ENCODE results near the gene DLEC1. TPM values are rescaled to one million over a fixed set of nuclear protein-coding genes. Genes with fewer than 3 reads are reported as not detected.

Gene DLEC1
- polyA plus RNA-seq, 2 of the 4 experiments (the other 2 are of a cell fraction) = 0.10 TPM; not detected in 1

DNA sequence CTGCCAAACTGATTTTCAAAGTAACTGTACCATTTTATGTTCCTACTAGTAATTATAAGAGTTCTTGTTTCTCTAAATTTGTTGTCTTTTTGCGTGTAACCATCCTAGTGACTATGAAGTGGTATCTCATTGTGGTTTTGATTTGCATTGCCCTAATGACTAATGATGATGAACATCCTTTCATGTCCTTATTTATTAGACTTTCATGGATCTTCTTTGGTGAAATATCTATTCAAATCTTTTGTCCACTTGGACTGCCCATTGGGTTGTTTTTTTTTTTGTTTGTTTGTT lies 130.0 kb downstream of the DLEC1 start (continued):
- TF ChIP-seq EHF (CRISPR knock-in tag; IDR thresholded peaks at IDR 0.05) = no peak

- H3K4me2 ChIP-seq = no peak overlapping the region
- H3K4me3 ChIP-seq = no peak overlapping the region
- ChIA-PET POLR2A (no interaction called here), CTCF (no interaction called here)
- no peak overlapping the region for H3K27ac ChIP-seq
- ATAC-seq (no peak), FAIRE-seq (no peak), DNase-seq (ENCODE audit: low read depth in 1 of 2, low spot score in 1 of 2) (no peak)
- no peak for TF ChIP-seq CHD2 (IDR thresholded peaks at IDR 0.05; ENCODE audit: low read length, partially characterized antibody)
- no peak for TF ChIP-seq CBX2 (IDR thresholded peaks at IDR 0.05; ENCODE audit: borderline replicate concordance, low read depth)
- TF ChIP-seq BHLHE40 (IDR thresholded peaks at IDR 0.05; ENCODE audit: low read depth, low read length) = no peak
- no peak for TF ChIP-seq EP300 (IDR thresholded peaks at IDR 0.05)
- no peak for TF ChIP-seq RARB (CRISPR knock-in tag; IDR thresholded peaks at IDR 0.05)
- no peak for TF ChIP-seq MAZ (IDR thresholded peaks at IDR 0.05; ENCODE audit: borderline replicate concordance, low read depth, low read length)
- no peak for TF ChIP-seq POLR2AphosphoS2 (conservative IDR thresholded peaks at IDR 0.05; ENCODE audit: low read length)
- no peak for TF ChIP-seq RNF2 (IDR thresholded peaks at IDR 0.05; ENCODE audit: borderline replicate concordance, low read depth)
- TF ChIP-seq MAFK (IDR thresholded peaks at IDR 0.05; ENCODE audit: partially characterized antibody) = no peak
- WGBS (ENCODE audit: missing lambda C conversion rate) = 84% methylated on average over 4 of the region's 4 CpGs
- H3K9me3 ChIP-seq = no peaks in the 10 kb centered on the region
- H3K4me1 ChIP-seq = peaks cover 52% of the 10 kb centered on the region
Observed at GRCh38 chr3:38170722-38171121, 131.7 kb downstream of the DLEC1 start.

GRCh38 chr3:38171622-38172021 lies 132.6 kb downstream of the DLEC1 start:
- TF ChIP-seq RAD21 (conservative IDR thresholded peaks at IDR 0.05 in 1 of 2, IDR thresholded peaks at IDR 0.05 in 1 of 2) = no peak
- ATAC-seq (no peak), FAIRE-seq (no peak), DNase-seq (ENCODE audit: low read depth in 1 of 2, low spot score in 1 of 2) (no peak)
- no peaks in the 10 kb centered on the region for H3K9me3 ChIP-seq
- no peak overlapping the region for H3K27ac ChIP-seq
- WGBS (ENCODE audit: missing lambda C conversion rate) = 92% methylated on average over 2 of the region's 2 CpGs
- no peak overlapping the region for H3K4me2 ChIP-seq
- CTCF ChIA-PET = interaction anchor here (1.0 to 1.6 kb wide), 4 partner anchors 18 to 197 kb away, joined by 3 to 4 read pairs (median 3); no protein-coding TSS in a partner anchor
- POLR2A ChIA-PET = no interaction called here
- peaks cover 49% of the 10 kb centered on the region for H3K4me1 ChIP-seq
- H3K4me3 ChIP-seq = no peak overlapping the region

Small RNA genes lying within 50 kb of the gene (small RNA-seq; reads per million reads assigned to genes)
- gene RF00019 = 0 reads per million in 6 experiments

Other genes starting within 250 kb of the DLEC1 start
- 31.3 and 35.1 TPM in 2 replicates for gene CTDSPL, start 177.3 kb upstream of the DLEC1 start, polyA plus RNA-seq (2011; rRNA removed)
- gene CTDSPL, start 177.3 kb upstream of the DLEC1 start, polyA plus RNA-seq (2017; fragmentation: RNase III; extraction: RNeasy Plus Mini Kit Qiagen cat#74134 plus additional on column Dnase treatment) = 9.9 to 10.6 TPM (median 9.9 TPM) in 3 replicates
- 0.22 and 0.49 TPM in 2 replicates for gene VILL, start 48.4 kb upstream of the DLEC1 start, polyA plus RNA-seq (2011; rRNA removed)
- gene VILL, start 48.4 kb upstream of the DLEC1 start, polyA plus RNA-seq (2017; fragmentation: RNase III; extraction: RNeasy Plus Mini Kit Qiagen cat#74134 plus additional on column Dnase treatment) = 0.04 to 0.08 TPM (median 0.05 TPM) in 3 replicates
- gene PLCD1, start 9.6 kb upstream of the DLEC1 start, polyA plus RNA-seq (2011; rRNA removed) = 4.8 and 6.0 TPM in 2 replicates
- gene PLCD1, start 9.6 kb upstream of the DLEC1 start, polyA plus RNA-seq (2017; fragmentation: RNase III; extraction: RNeasy Plus Mini Kit Qiagen cat#74134 plus additional on column Dnase treatment) = 3.7 to 5.3 TPM (median 3.9 TPM) in 3 replicates
- 34.8 and 36.8 TPM in 2 replicates for gene ACAA1, start 97.9 kb downstream of the DLEC1 start, polyA plus RNA-seq (2011; rRNA removed)
- gene ACAA1, start 97.9 kb downstream of the DLEC1 start, polyA plus RNA-seq (2017; fragmentation: RNase III; extraction: RNeasy Plus Mini Kit Qiagen cat#74134 plus additional on column Dnase treatment) = 52.3 to 54.9 TPM (median 53.2 TPM) in 3 replicates
- 16.8 and 34.1 TPM in 2 replicates for gene MYD88, start 99.5 kb downstream of the DLEC1 start, polyA plus RNA-seq (2011; rRNA removed)
- 20.8 to 24.7 TPM (median 22.3 TPM) in 3 replicates for gene MYD88, start 99.5 kb downstream of the DLEC1 start, polyA plus RNA-seq (2017; fragmentation: RNase III; extraction: RNeasy Plus Mini Kit Qiagen cat#74134 plus additional on column Dnase treatment)
- gene OXSR1, start 126.3 kb downstream of the DLEC1 start, polyA plus RNA-seq (2011; rRNA removed) = 40.1 and 44.0 TPM in 2 replicates
- gene OXSR1, start 126.3 kb downstream of the DLEC1 start, polyA plus RNA-seq (2017; fragmentation: RNase III; extraction: RNeasy Plus Mini Kit Qiagen cat#74134 plus additional on column Dnase treatment) = 28.0 to 30.2 TPM (median 28.8 TPM) in 3 replicates
- 0.21 TPM in 1 of 2 replicates, not detected in the other for gene SLC22A13, start 226.6 kb downstream of the DLEC1 start, polyA plus RNA-seq (2011; rRNA removed)
- 0.08 to 0.16 TPM (median 0.13 TPM) in 3 replicates for gene SLC22A13, start 226.6 kb downstream of the DLEC1 start, polyA plus RNA-seq (2017; fragmentation: RNase III; extraction: RNeasy Plus Mini Kit Qiagen cat#74134 plus additional on column Dnase treatment)
- 0.04 and 0.05 TPM in 2 replicates for gene SLC22A14, start 243.1 kb downstream of the DLEC1 start, polyA plus RNA-seq (2011; rRNA removed)
- gene SLC22A14, start 243.1 kb downstream of the DLEC1 start, polyA plus RNA-seq (2017; fragmentation: RNase III; extraction: RNeasy Plus Mini Kit Qiagen cat#74134 plus additional on column Dnase treatment) = 0.11 TPM in 1 of 3 replicates, not detected in the others

All from A549 (cell line).